K562 (cell line): ENCODE results near the gene VIPR2. TPM values are rescaled to one million over a fixed set of nuclear protein-coding genes. Genes with fewer than 3 reads are reported as not detected.
A peak's percentile ranks its signal among the peaks of the same experiment; 100 is the strongest.

Experiments used
- AFF1 ChIP-seq, 2 experiments: fragments of 450-650 bp; IDR thresholded peaks; 2 replicates each; pipeline ENCODE4 v1.6.1; 2018; ENCODE audit warnings: mild to moderate bottlenecking in 2 of 2, low read depth in 1 of 2; ENCODE audit not compliant: partially characterized antibody in 2 of 2
- ATF7 ChIP-seq: fragments of 450-650 bp; IDR thresholded peaks from 2 replicates; pipeline ENCODE4 v1.7.1; 2014; ENCODE audit warnings: mild to moderate bottlenecking, moderate library complexity
- E2F3 ChIP-seq: fragments of 250-450 bp; sonication (Bioruptor Pico); IDR thresholded peaks from 2 replicates; pipeline ENCODE4 v1.4.0; 2020; ENCODE audit warnings: mild to moderate bottlenecking
- FOXM1 ChIP-seq, 2 experiments: fragments of 450-650 bp in 1 of 2; sonication (generic) in 1 of 2; formaldehyde crosslinking in 1 of 2; IDR thresholded peaks; 2 replicates each; pipeline versions ENCODE4 v1.6.1 to v1.9.0; 2017 to 2022; ENCODE audit warnings: low read depth in 2 of 2, mild to moderate bottlenecking in 2 of 2, missing genetic modification reagents in 1 of 2, moderate library complexity in 1 of 2
- HDAC8 ChIP-seq: fragments of 450-650 bp; IDR thresholded peaks from 2 replicates; pipeline ENCODE4 v1.6.1; 2016; ENCODE audit warnings: mild to moderate bottlenecking, missing genetic modification characterization, moderate library complexity, missing compliant biosample characterization
- KDM5B ChIP-seq: fragments of 200-600 bp; sonication (generic); IDR thresholded peaks from 2 replicates; pipeline ENCODE4 v1.6.1; 2012; ENCODE audit warnings: low read depth, mild to moderate bottlenecking, moderate library complexity, low read length, control low read depth, inconsistent platforms; ENCODE audit not compliant: insufficient replicate concordance
- KHSRP ChIP-seq: fragments of 450-650 bp; IDR thresholded peaks from 2 replicates; pipeline ENCODE4 v1.6.1; 2017
- LEF1 ChIP-seq: fragments of 450-650 bp; IDR thresholded peaks from 2 replicates; pipeline ENCODE4 v1.6.1; 2016; ENCODE audit warnings: mild to moderate bottlenecking
- MCM7 ChIP-seq, 2 experiments: fragments of 450-650 bp; IDR thresholded peaks; 2 replicates each; pipeline ENCODE4 v1.6.1; 2016 to 2018
- MEF2A ChIP-seq: IDR thresholded peaks from 2 replicates; pipeline ENCODE4 v1.6.1; 2011; ENCODE audit warnings: low read depth, mild to moderate bottlenecking, low read length, moderate library complexity; ENCODE audit not compliant: control insufficient read depth
- SMAD2 ChIP-seq: fragments of 150-350 bp; IDR thresholded peaks from 2 replicates; pipeline ENCODE4 v1.6.1; 2014; ENCODE audit warnings: low read depth, mild to moderate bottlenecking, low read length
- SMC3 ChIP-seq: conservative IDR thresholded peaks from 2 replicates; pipeline ENCODE4 v1.6.1; 2011; ENCODE audit warnings: low read depth, low read length, improper control_type of control experiment; ENCODE audit not compliant: insufficient read depth
- SP1 ChIP-seq: sonication (generic); formaldehyde crosslinking; IDR thresholded peaks from 2 replicates; pipeline ENCODE4 v1.8.1; 2022; ENCODE audit warnings: mild to moderate bottlenecking, missing genetic modification reagents
- STAT5B ChIP-seq: fragments of 250-450 bp; sonication (Bioruptor Pico); IDR thresholded peaks from 2 replicates; pipeline ENCODE4 v1.8.0; 2021; ENCODE audit warnings: mild to moderate bottlenecking, inconsistent platforms
- TCF7L2 ChIP-seq: fragments of 150-350 bp; IDR thresholded peaks from 2 replicates; pipeline ENCODE4 v1.6.1; 2016; ENCODE audit warnings: low read depth, mild to moderate bottlenecking, low read length, moderate library complexity
- TEAD2 ChIP-seq: fragments of 450-650 bp; IDR thresholded peaks from 2 replicates; pipeline ENCODE4 v1.6.1; 2016; ENCODE audit warnings: missing genetic modification characterization, control low read depth, missing compliant biosample characterization
- TGIF2 ChIP-seq: sonication (generic); formaldehyde crosslinking; IDR thresholded peaks from 2 replicates; pipeline ENCODE4 v1.8.1; 2022; ENCODE audit warnings: mild to moderate bottlenecking, missing genetic modification reagents, moderate library complexity
- XRCC3 ChIP-seq: fragments of 450-650 bp; IDR thresholded peaks from 2 replicates; pipeline ENCODE4 v1.6.1; 2017; ENCODE audit warnings: mild to moderate bottlenecking, moderate library complexity
- ZBTB33 ChIP-seq: sonication (generic); formaldehyde crosslinking; IDR thresholded peaks from 2 replicates; pipeline ENCODE4 v1.8.1; 2023; ENCODE audit warnings: mild to moderate bottlenecking, missing genetic modification reagents
- ZNF398 ChIP-seq: fragments of 250-450 bp; sonication (Bioruptor Pico); IDR thresholded peaks from 2 replicates; pipeline ENCODE4 v1.8.0; 2021; ENCODE audit warnings: moderate library complexity, mild to moderate bottlenecking, inconsistent platforms
- ZNF444 ChIP-seq: fragments of 250-450 bp; sonication (Bioruptor Pico); IDR thresholded peaks from 2 replicates; pipeline ENCODE4 v1.4.0; 2020; ENCODE audit warnings: mild to moderate bottlenecking, moderate library complexity
- polyA plus RNA-seq, 8 experiments: library from polyadenylated mRNA; depleted of rRNA in 4 of 8; stranded (reverse) in 5 of 8; unstranded in 3 of 8; fragments of >200 nt; fragmentation: Nextera tagmentation in 2 of 8; fragmentation: Illumina TruSeq in 1 of 8; extraction: Ambion mirVana in 2 of 8; extraction: Trizol in 1 of 8; gene quantifications; 2 replicates each; pipeline versions ENCODE4 v1.2.1 to v1.2.3, GENCODE V29; 2011 to 2014; ENCODE audit warnings: inconsistent platforms in 1 of 8, missing spikeins in 1 of 8
- total RNA-seq, 7 experiments: library from RNA; depleted of rRNA in 6 of 7; stranded (reverse); fragments of >200 nt in 6 of 7; fragmentation: Illumina TruSeq in 2 of 7; extraction: Trizol in 2 of 7; gene quantifications; 2 replicates each; pipeline versions ENCODE4 v1.2.1 to v1.2.3, GENCODE V29; 2011 to 2021; ENCODE audit warnings: low replicate concordance in 1 of 7

The VIPR2 gene
- total and polyA plus RNA-seq, 9 of the 15 experiments (the other 6 are each of a cell fraction or from before 2014, with no cell fraction given), result 0.04 TPM; not detected in 8

- peak; percentile 55; the same call in 1 of the 2 replicates for TF ChIP-seq HDAC8 (tag)
- TF ChIP-seq MEF2A, result no peak
- TF ChIP-seq MCM7 (IDR thresholded peaks at IDR 0.05), result no peak
- peak; percentile 67 for TF ChIP-seq KDM5B
- TF ChIP-seq STAT5B, result no peak
- peak; percentile 81 for TF ChIP-seq E2F3
- TF ChIP-seq AFF1 (IDR thresholded peaks at IDR 0.05; ENCODE audit: low read depth in 1 of 2, partially characterized antibody in 2 of 2), result no peak
- TF ChIP-seq XRCC3, result no peak
- no peak for TF ChIP-seq KHSRP
- no peak for TF ChIP-seq TGIF2 (CRISPR knock-in tag)
- TF ChIP-seq ZBTB33 (CRISPR knock-in tag), result 0 out of 2 replicates have a peak, but pooled peaks have one; percentile 32
- TF ChIP-seq TCF7L2, result no peak
- TF ChIP-seq ZNF398 (CRISPR knock-in tag), result no peak
- TF ChIP-seq TEAD2 (tag), result no peak
- peak; percentile 77 for TF ChIP-seq ATF7
- peak; percentile 60 for TF ChIP-seq SP1
- TF ChIP-seq ZNF444, result no peak
- TF ChIP-seq SMAD2, result no peak
- TF ChIP-seq FOXM1 (IDR thresholded peaks at IDR 0.05; ENCODE audit: low read depth), result no peak
- TF ChIP-seq FOXM1 (CRISPR knock-in tag; IDR thresholded peaks at IDR 0.05; ENCODE audit: low read depth), result no peak
- TF ChIP-seq LEF1, result no peak
- peak; percentile 51 for TF ChIP-seq SMC3
These were observed 114.1 kb downstream of the VIPR2 start (continued) for GRCh38 chr7:159030490-159031134.
